ENCODE results near the gene BCL7A. TPM values are rescaled to one million over a fixed set of nuclear protein-coding genes. Genes with fewer than 3 reads are reported as not detected.

BCL7A gene
- total RNA-seq, 1 experiment from 2014 or later, result 31.6 TPM

GRCh38 chr12:122028165-122028904 is 6.7 kb downstream of the BCL7A start:
- Histone ChIP-seq H2AFZ (ENCODE audit: low read length) (no peak overlapping the region), H3K79me2 (ENCODE audit: low read length) (peaks cover 96% of the 10 kb centered on the region), H3K36me3 (ENCODE audit: low read depth, low read length) (peaks cover 4% of the 10 kb centered on the region; the same call in 1 of the 2 replicates), H3K4me1 (ENCODE audit: insufficient read depth, low read length) (peaks cover 12% of the 10 kb centered on the region), H3K9me2 (replicated peaks; ENCODE audit: low read length) (no peaks in the 10 kb centered on the region), H3K4me3 (ENCODE audit: low read length) (no peak overlapping the region), H3K9ac (ENCODE audit: low read length) (no peak overlapping the region), H3K27ac (ENCODE audit: low read length) (no peak overlapping the region), H3K9me3 (ENCODE audit: low read length) (no peaks in the 10 kb centered on the region), H3F3A (ENCODE audit: low read length, unreplicated experiment) (no peaks in the 10 kb centered on the region), H4K20me1 (ENCODE audit: low read length) (peaks cover 23% of the 10 kb centered on the region; the same call in 1 of the 2 replicates), H3K4me2 (ENCODE audit: low read length) (no peak overlapping the region), H3K27me3 (ENCODE audit: low read length) (no peaks in the 10 kb centered on the region)
- BruUV-seq (replicated peaks), result no TSS peak
- intact Hi-C loops (cut with micrococcal nuclease), result loop anchor here (10.0 kb wide), 1 partner anchor 234 kb away; the partner anchor contains the start of gene RHOF
- TF ChIP-seq EZH2 (IDR thresholded peaks at IDR 0.05; ENCODE audit: low read length, unreplicated experiment) (no peak), EZH2phosphoT487 (IDR thresholded peaks at IDR 0.05; ENCODE audit: borderline replicate concordance, low read length) (no peak)
- TF ChIP-seq, protein P1, sequence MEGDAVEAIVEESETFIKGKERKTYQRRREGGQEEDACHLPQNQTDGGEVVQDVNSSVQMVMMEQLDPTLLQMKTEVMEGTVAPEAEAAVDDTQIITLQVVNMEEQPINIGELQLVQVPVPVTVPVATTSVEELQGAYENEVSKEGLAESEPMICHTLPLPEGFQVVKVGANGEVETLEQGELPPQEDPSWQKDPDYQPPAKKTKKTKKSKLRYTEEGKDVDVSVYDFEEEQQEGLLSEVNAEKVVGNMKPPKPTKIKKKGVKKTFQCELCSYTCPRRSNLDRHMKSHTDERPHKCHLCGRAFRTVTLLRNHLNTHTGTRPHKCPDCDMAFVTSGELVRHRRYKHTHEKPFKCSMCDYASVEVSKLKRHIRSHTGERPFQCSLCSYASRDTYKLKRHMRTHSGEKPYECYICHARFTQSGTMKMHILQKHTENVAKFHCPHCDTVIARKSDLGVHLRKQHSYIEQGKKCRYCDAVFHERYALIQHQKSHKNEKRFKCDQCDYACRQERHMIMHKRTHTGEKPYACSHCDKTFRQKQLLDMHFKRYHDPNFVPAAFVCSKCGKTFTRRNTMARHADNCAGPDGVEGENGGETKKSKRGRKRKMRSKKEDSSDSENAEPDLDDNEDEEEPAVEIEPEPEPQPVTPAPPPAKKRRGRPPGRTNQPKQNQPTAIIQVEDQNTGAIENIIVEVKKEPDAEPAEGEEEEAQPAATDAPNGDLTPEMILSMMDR (conservative IDR thresholded peaks at IDR 0.05; ENCODE audit: low read depth, low read length), result no peak
- ATAC-seq, result no peak
- POLR2A ChIA-PET (ENCODE audit: unreplicated experiment), result no interaction called here
- no peak for DNase-seq
- CTCF ChIA-PET, result interaction anchor here (0.6 kb wide), 1 partner anchor 71 kb away, joined by 3 read pairs; no protein-coding TSS in a partner anchor

DNA sequence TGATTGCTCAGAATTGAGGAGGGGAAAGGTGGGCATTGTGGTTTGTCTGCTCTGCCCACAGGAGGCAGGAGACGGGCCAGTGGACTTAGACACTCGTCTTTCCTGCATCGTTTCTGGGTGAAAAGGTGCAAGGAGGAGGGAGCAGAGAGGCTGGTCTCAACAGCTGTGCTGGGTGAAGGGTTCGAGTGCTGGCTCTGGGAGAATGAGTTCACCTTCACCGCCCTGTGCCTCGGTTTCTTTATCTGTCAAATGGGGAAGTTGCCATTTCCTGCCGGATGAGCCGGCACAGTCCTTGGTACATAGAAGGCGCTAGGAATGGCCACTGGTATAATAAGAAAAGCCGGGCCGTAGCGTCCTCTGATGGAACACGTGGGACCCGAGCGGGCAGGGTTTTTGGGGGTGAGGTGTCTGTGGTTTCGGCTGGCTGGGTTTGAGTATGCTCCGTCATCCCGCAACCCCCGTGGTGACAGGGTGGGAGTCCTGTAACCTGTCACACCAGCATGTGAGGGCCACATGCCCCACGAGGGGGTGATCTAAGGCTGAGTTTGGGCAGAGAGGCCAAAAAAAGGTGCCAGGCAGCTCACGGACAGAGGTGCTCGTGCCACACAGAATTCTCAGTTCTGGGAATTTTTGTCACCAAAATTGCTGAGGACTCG is 7.3 kb downstream of the BCL7A start:
- peaks cover 6% of the 10 kb centered on the region for H3K4me1 ChIP-seq (ENCODE audit: insufficient read depth, low read length)
- ChIA-PET POLR2A (ENCODE audit: unreplicated experiment) (no interaction called here), CTCF (interaction anchor here (0.6 kb wide), 1 partner anchor 71 kb away, joined by 3 read pairs; no protein-coding TSS in a partner anchor)
- H3K27me3 ChIP-seq (ENCODE audit: low read length), result no peaks in the 10 kb centered on the region
- H3K9ac ChIP-seq (ENCODE audit: low read length), result no peak overlapping the region
- no peaks in the 10 kb centered on the region for H3K9me3 ChIP-seq (ENCODE audit: low read length)
- H3K4me2 ChIP-seq (ENCODE audit: low read length), result no peak overlapping the region
- intact Hi-C loops (cut with micrococcal nuclease), result loop anchor here (10.0 kb wide), 1 partner anchor 234 kb away; the partner anchor contains the start of gene RHOF
- H3K36me3 ChIP-seq (ENCODE audit: low read depth, low read length), result peaks cover 8% of the 10 kb centered on the region; the same call in 1 of the 2 replicates
- DNase-seq (no peak), ATAC-seq (no peak)
- H3F3A ChIP-seq (ENCODE audit: low read length, unreplicated experiment), result no peaks in the 10 kb centered on the region
- H4K20me1 ChIP-seq (ENCODE audit: low read length), result peaks cover 23% of the 10 kb centered on the region; the same call in 1 of the 2 replicates
- no TSS peak for BruUV-seq (replicated peaks)
- H3K9me2 ChIP-seq (replicated peaks; ENCODE audit: low read length), result no peaks in the 10 kb centered on the region
- no peak overlapping the region for H2AFZ ChIP-seq (ENCODE audit: low read length)
- H3K27ac ChIP-seq (ENCODE audit: low read length), result no peak overlapping the region
- TF ChIP-seq EZH2 (IDR thresholded peaks at IDR 0.05; ENCODE audit: low read length, unreplicated experiment) (no peak), EZH2phosphoT487 (IDR thresholded peaks at IDR 0.05; ENCODE audit: borderline replicate concordance, low read length) (no peak)
- TF ChIP-seq, protein P1 (conservative IDR thresholded peaks at IDR 0.05; ENCODE audit: low read depth, low read length), result no peak
- peaks cover 95% of the 10 kb centered on the region for H3K79me2 ChIP-seq (ENCODE audit: low read length)
- H3K4me3 ChIP-seq (ENCODE audit: low read length), result no peak overlapping the region
